Activated T-helper 2 cell treated with anti-CD3 and anti-CD28 coated beads, Interferon-gamma antibody, Interleukin-2, Interleukin-4, amounts not matched to agents 10 μg/mL and 5 μg/mL and 100 μg/mL, durations not matched to agents 14 hours and 24 hours and 36 hours (primary cell): ENCODE results near the gene KRTAP2-4. TPM values are rescaled to one million over a fixed set of nuclear protein-coding genes. Genes with fewer than 3 reads are reported as not detected.
"Not testable (repeated sequence)": the region's sequence is repeated elsewhere in the genome, so short reads cannot be mapped to it uniquely, and the experiment has no call there.

Source experiments
- DNase-seq: peaks from one replicate; pipeline ENCODE4 v3.0.0; 2021; ENCODE audit warnings: low spot score
- H3K27ac Mint-ChIP-seq: one replicate; pipeline ENCODE4 v1.8.0; 2021; ENCODE audit warnings: mixed read lengths
- H3K27me3 Mint-ChIP-seq: one replicate; pipeline ENCODE4 v1.8.0; 2021; ENCODE audit warnings: low read depth, mixed read lengths
- H3K36me3 Mint-ChIP-seq: one replicate; pipeline ENCODE4 v1.8.0; 2021; ENCODE audit warnings: low read depth, mixed read lengths
- H3K4me1 Mint-ChIP-seq: one replicate; pipeline ENCODE4 v1.8.0; 2021; ENCODE audit warnings: low read depth, mixed read lengths
- H3K4me3 Mint-ChIP-seq: one replicate; pipeline ENCODE4 v1.8.0; 2021; ENCODE audit warnings: low read depth, mild to moderate bottlenecking, moderate library complexity, mixed read lengths
- H3K9me3 Mint-ChIP-seq: one replicate; pipeline ENCODE4 v1.8.0; 2021; ENCODE audit warnings: mixed read lengths
- intact Hi-C: fragments of 100-400 bp; cut with micrococcal nuclease; formaldehyde crosslinking; loops from one replicate; pipeline ENCODE4 v1.15.1; 2023
- total RNA-seq: library from RNA; stranded (reverse); gene quantifications from 2 replicates; pipeline ENCODE4 v1.2.3, GENCODE V29; 2022

KRTAP2-4 gene
- total RNA-seq, 1 donor from 2014 or later = not detected

GRCh38 chr17:41042953-41043352 lies 22.7 kb downstream of the KRTAP2-4 start:
- DNase-seq = no peak
- Mint-ChIP-seq H3K9me3 (no peaks in the 10 kb centered on the region), H3K4me3 (no peak overlapping the region), H3K4me1 (no peaks in the 10 kb centered on the region), H3K27ac (no peak overlapping the region), H3K27me3 (peaks cover 4% of the 10 kb centered on the region), H3K36me3 (no peaks in the 10 kb centered on the region)
- intact Hi-C loops = no loop called here

GRCh38 chr17:41040783-41041571 lies 24.7 kb downstream of the KRTAP2-4 start, which contains the start of gene KRTAP1-1:
KRTAP1-1 (minus strand) TSS chr17:41041450; CDS start chr17:41041397, 53 bp downstream.
- intact Hi-C loops, H3K27ac Mint-ChIP-seq: not testable (repeated sequence)

GRCh38 chr17:41037853-41038350 lies 27.8 kb downstream of the KRTAP2-4 start:
- Mint-ChIP-seq H3K36me3 (no peaks in the 10 kb centered on the region), H3K9me3 (no peaks in the 10 kb centered on the region), H3K27ac (no peak overlapping the region), H3K4me1 (no peaks in the 10 kb centered on the region), H3K4me3 (no peak overlapping the region), H3K27me3 (peaks cover 6% of the 10 kb centered on the region)
- intact Hi-C loops = no loop called here
- DNase-seq = no peak

More at GRCh38 chr17:41040783-41041571, 24.7 kb downstream of the KRTAP2-4 start, which contains the start of gene KRTAP1-1:
- not testable (repeated sequence) for H3K36me3 Mint-ChIP-seq, H3K4me3 Mint-ChIP-seq, H3K4me1 Mint-ChIP-seq, H3K9me3 Mint-ChIP-seq, H3K27me3 Mint-ChIP-seq, DNase-seq

- H3K4me3 Mint-ChIP-seq, H3K9me3 Mint-ChIP-seq, H3K36me3 Mint-ChIP-seq, H3K27ac Mint-ChIP-seq, H3K4me1 Mint-ChIP-seq, DNase-seq, intact Hi-C loops: not testable (repeated sequence)
- H3K27me3 Mint-ChIP-seq = peaks cover 14% of the 10 kb centered on the region
Measured at GRCh38 chr17:41034346-41034935, 31.2 kb downstream of the KRTAP2-4 start, which contains the start of gene KRTAP1-3. KRTAP1-3 (minus strand) TSS chr17:41034874; CDS start chr17:41034821, 53 bp downstream.

GRCh38 chr17:41029633-41030245 lies 35.9 kb downstream of the KRTAP2-4 start, which contains the start of gene KRTAP1-4:
KRTAP1-4 (minus strand) TSS chr17:41030195; CDS start chr17:41030078, 117 bp downstream.
- H3K27ac Mint-ChIP-seq = no peak within 1 kb of the TSS
- H3K4me3 Mint-ChIP-seq = no peak within 1 kb of the TSS
- DNase-seq = no peak
- peaks cover 11% of the 10 kb centered on the region for H3K27me3 Mint-ChIP-seq
- no peaks in the 10 kb centered on the region for H3K36me3 Mint-ChIP-seq
- intact Hi-C loops = no loop called here
- H3K4me1 Mint-ChIP-seq = no peaks in the 10 kb centered on the region
- no peaks in the 10 kb centered on the region for H3K9me3 Mint-ChIP-seq

GRCh38 chr17:41026715-41027471 lies 38.8 kb downstream of the KRTAP2-4 start, which contains the start of gene KRTAP1-5:
KRTAP1-5 (minus strand) TSS chr17:41027208; CDS start chr17:41027155, 53 bp downstream.
- H3K4me3 Mint-ChIP-seq = no peak within 1 kb of the TSS
- H3K27me3 Mint-ChIP-seq = peaks cover 15% of the 10 kb centered on the region
- no peaks in the 10 kb centered on the region for H3K36me3 Mint-ChIP-seq
- DNase-seq = no peak
- H3K27ac Mint-ChIP-seq = no peak within 1 kb of the TSS
- intact Hi-C loops = no loop called here
- H3K4me1 Mint-ChIP-seq = no peaks in the 10 kb centered on the region
- H3K9me3 Mint-ChIP-seq = no peaks in the 10 kb centered on the region

- Mint-ChIP-seq H3K27me3 (peaks cover 8% of the 10 kb centered on the region), H3K4me3 (no peak overlapping the region), H3K4me1 (no peaks in the 10 kb centered on the region), H3K36me3 (no peaks in the 10 kb centered on the region), H3K9me3 (no peaks in the 10 kb centered on the region), H3K27ac (no peak overlapping the region)
- no peak for DNase-seq
- intact Hi-C loops = no loop called here
Measured at GRCh38 chr17:41024697-41025096, 41.0 kb downstream of the KRTAP2-4 start.

- intact Hi-C loops = no loop called here
Measured at GRCh38 chr17:41020336-41020735, 45.3 kb downstream of the KRTAP2-4 start.

GRCh38 chr17:41019415-41019814 lies 46.3 kb downstream of the KRTAP2-4 start:
- no peaks in the 10 kb centered on the region for H3K4me1 Mint-ChIP-seq
- H3K36me3 Mint-ChIP-seq = no peaks in the 10 kb centered on the region
- H3K9me3 Mint-ChIP-seq = no peaks in the 10 kb centered on the region
- H3K4me3 Mint-ChIP-seq = no peak overlapping the region
- H3K27me3 Mint-ChIP-seq = peaks cover 10% of the 10 kb centered on the region
- intact Hi-C loops = no loop called here
- no peak overlapping the region for H3K27ac Mint-ChIP-seq
- no peak for DNase-seq

More at GRCh38 chr17:41020336-41020735, 45.3 kb downstream of the KRTAP2-4 start:
- DNase-seq = no peak
- Mint-ChIP-seq H3K9me3 (no peaks in the 10 kb centered on the region), H3K27ac (no peak overlapping the region), H3K27me3 (peaks cover 10% of the 10 kb centered on the region), H3K4me1 (no peaks in the 10 kb centered on the region), H3K4me3 (no peak overlapping the region), H3K36me3 (no peaks in the 10 kb centered on the region)

GRCh38 chr17:41018541-41018940 lies 47.1 kb downstream of the KRTAP2-4 start:
- Mint-ChIP-seq H3K27me3 (peaks cover 10% of the 10 kb centered on the region), H3K36me3 (no peaks in the 10 kb centered on the region), H3K4me1 (no peaks in the 10 kb centered on the region), H3K9me3 (no peaks in the 10 kb centered on the region), H3K4me3 (no peak overlapping the region), H3K27ac (no peak overlapping the region)
- intact Hi-C loops = no loop called here
- no peak for DNase-seq

GRCh38 chr17:41016578-41017215 lies 49.0 kb downstream of the KRTAP2-4 start:
- Mint-ChIP-seq H3K4me3 (no peak overlapping the region), H3K27me3 (peaks cover 12% of the 10 kb centered on the region), H3K9me3 (no peaks in the 10 kb centered on the region), H3K27ac (no peak overlapping the region), H3K36me3 (no peaks in the 10 kb centered on the region), H3K4me1 (no peaks in the 10 kb centered on the region)
- intact Hi-C loops = no loop called here
- DNase-seq = no peak

GRCh38 chr17:41015454-41015853 lies 50.2 kb downstream of the KRTAP2-4 start:
- peaks cover 16% of the 10 kb centered on the region for H3K27me3 Mint-ChIP-seq
- no peaks in the 10 kb centered on the region for H3K9me3 Mint-ChIP-seq
- intact Hi-C loops = no loop called here
- H3K27ac Mint-ChIP-seq = no peak overlapping the region
- no peak for DNase-seq
- no peak overlapping the region for H3K4me3 Mint-ChIP-seq
- no peaks in the 10 kb centered on the region for H3K36me3 Mint-ChIP-seq
- no peaks in the 10 kb centered on the region for H3K4me1 Mint-ChIP-seq
